NAMALWA (cell line): ENCODE measurements around the gene CRTC3.
"Not testable (repeated sequence)": the region's sequence is repeated elsewhere in the genome, so short reads cannot be mapped to it uniquely, and the experiment has no call there.

Experiments
- DNase-seq: peaks from one replicate; pipeline ENCODE4 v3.0.0-alpha.2; 2015; ENCODE audit warnings: low spot score

Gene CRTC3, protein sequence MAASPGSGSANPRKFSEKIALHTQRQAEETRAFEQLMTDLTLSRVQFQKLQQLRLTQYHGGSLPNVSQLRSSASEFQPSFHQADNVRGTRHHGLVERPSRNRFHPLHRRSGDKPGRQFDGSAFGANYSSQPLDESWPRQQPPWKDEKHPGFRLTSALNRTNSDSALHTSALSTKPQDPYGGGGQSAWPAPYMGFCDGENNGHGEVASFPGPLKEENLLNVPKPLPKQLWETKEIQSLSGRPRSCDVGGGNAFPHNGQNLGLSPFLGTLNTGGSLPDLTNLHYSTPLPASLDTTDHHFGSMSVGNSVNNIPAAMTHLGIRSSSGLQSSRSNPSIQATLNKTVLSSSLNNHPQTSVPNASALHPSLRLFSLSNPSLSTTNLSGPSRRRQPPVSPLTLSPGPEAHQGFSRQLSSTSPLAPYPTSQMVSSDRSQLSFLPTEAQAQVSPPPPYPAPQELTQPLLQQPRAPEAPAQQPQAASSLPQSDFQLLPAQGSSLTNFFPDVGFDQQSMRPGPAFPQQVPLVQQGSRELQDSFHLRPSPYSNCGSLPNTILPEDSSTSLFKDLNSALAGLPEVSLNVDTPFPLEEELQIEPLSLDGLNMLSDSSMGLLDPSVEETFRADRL

DNA sequence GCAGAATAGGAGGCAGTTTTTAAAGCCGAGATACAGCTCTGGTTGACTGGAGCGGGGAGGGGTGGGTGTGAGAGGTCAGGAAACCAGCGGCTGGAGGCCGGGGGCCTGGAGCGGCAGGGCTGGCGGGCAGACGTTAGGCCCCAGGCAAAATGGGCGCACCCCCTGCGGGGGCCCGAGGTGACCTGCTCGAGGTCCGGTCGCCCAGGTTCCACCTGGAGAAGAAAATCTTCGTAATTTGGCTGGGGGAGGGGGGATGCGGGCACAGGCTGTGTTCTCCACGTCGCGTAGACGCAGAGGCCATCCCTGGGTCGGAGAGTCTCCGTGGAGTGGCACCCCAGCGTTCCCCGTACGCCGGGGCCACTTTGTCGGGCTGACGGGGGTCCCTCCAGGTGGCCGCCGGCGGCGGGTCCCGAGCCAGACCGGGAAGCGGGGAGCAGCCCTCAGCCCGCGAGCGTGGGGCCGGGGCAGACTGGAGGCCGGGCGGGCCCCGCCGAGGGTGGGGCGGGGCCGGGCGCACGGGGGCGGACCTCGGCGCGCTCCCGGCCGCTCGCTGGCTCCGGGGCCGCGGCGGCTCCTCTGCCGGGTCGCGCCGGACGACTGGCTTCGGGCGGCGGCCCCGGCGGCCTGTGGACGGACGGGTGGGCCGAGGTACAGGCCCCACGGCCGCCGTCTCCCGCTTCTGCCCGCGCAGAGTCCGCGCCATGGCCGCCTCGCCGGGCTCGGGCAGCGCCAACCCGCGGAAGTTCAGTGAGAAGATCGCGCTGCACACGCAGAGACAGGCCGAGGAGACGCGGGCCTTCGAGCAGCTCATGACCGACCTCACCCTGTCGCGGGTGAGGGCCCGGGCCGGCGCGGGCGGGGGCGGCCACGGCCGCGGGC is at the start of gene CRTC3:
Gene CRTC3 (plus strand): TSS at position 553 of the 879 bp plus-strand sequence. CDS start 149 bp downstream, at position 702.
- DNase-seq = peak; percentile 62

DNA sequence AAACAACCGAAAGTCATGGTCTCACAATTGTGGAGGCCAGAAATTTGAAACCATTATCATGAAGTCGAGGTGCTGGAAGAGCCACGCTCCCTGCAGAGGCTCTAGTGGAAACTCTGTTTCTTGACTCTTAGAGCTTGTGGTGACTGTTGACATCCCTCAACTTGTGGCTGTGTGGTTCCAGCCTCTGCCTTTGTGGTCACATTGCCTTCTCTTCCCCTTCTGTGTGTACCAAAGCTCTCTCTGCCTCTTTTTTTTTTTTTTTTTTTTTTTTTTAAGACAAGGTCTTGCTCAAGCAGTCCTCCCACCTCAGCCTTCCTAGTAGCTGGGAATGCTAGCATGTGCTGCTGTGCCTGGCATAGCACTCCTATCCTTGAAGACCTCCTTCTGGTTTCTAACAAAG is 48.7 kb upstream of the CRTC3 start:
- DNase-seq = no peak

DNA sequence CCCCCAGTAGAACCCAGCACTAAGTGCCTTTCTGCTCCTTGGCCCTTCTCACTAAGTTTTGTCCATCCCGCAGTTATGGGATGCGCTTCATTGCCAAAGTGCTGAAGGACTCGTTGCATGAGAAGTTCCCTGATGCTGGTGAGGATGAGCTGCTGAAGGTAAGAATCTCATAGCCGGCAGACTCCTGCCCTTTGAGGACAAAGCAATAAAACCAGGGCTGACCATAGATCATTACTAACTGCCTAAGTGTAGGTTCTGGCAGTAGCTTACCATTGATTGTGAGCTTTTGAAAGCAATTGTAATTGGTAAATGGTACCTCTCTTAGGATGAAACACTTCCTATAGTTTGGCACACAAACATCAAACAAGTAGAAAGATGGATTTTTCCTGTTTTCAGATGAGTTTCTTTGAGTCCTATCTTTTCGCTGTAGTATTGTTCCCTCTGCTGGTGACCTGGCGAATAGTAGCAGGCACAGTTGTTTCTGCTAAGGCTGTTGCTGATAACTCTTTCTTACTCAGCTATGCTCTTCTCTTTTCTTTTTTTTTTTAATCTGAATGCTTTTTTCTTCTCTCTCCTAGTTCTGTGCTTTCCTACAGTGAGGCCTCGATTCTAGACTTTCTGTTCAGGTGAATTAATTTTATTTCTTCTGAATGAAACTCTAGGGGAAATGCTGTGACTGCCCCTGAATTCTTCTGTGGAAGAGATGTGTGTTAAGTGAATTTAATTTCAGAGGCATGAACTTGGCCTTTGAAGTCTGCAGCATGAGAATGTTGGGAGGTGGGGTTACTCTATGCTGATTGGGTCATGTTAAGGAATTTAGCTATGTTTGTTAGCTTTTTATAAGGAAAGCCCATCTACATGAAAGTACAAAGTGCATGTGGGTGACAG is 47.4 kb upstream of the CRTC3 start:
- peak; percentile 68 for DNase-seq

DNA sequence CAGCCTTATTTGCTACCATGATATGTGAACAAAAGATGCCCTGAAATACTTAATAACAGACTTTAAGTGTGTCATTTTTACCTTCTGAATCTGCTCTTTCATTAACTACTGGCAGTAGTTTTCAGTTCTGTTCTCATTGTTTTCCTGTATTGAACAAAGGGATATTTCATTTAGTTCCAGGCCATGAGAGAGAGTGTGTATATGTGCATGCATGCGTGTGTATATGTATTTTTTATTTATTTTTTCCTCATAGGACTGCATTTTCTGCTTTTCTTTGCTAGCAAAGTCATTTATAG is 46.8 kb upstream of the CRTC3 start:
- no peak for DNase-seq

DNA sequence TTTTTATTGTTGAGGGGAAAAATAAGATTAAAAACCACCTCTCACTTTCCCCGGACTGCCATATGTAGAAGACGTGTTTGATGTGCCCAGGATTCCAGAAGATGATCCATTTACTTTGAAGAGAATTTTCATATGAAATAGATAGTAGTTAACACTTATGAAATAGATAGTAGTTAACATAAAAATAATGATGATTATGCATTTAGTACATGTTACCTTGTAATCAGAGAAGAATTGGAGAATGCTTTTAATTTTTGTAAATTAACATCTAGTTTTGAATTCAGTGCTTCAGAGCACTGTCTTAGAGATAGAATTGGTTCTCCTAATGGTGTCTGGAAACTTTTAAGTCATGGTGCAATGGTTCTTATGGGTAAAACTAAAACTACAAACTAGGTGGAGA is 46.1 kb upstream of the CRTC3 start:
- DNase-seq = no peak

DNA sequence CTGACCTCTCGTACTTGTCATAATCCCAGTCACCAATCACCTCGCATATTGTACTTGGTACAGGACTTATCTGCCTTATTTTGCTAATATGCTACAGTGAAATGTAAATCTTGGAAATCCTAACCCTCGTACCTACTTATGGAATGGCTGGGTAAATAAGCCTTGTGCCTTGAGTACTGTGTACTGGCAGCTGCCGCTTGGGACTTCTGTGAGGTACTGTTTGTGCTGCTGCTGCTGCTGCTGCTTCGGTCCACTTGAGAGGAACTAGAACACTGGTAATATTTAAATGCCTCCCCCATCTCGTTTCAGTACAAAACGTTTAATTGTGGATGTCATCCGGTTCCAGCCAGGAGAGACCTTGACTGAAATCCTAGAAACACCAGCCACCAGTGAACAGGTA is 42.5 kb upstream of the CRTC3 start:
- no peak for DNase-seq

DNA sequence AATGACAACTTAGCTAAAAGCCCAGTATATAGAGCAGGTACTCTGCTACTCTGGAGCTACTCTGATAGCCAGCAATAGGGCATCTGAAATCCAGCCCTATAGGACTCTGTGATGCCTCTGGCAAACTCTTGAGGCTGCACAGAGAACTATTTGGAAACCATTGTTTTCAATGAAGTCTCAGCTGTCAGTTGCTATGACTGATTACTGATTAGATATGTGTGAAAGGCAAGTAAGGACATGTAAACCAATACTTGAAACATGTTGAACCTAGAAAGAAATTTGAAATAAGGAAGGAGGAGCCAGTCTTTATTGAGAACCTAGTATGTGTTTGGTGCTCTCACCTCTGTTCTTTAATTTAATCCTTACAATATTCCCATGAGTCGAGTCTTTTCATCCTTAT is 40.2 kb upstream of the CRTC3 start:
- DNase-seq = no peak

DNA sequence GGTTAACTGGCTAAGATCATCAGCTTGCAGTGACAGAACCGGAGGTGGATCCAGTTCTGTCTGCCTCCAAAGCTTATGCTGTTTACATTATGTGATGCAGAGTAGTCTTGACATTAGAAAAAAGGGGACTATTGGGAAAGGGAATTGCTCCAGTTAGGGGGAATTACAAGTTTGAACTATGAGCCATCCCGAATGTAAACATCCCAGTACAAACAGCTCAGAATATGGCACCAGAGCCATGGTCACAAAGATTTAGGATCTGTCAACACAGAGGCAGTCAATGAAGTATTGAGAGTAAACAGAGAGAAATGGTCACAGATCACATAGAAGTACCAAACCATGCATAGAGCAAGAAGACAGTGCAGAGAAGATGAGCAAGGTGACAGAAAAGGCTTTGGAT is 39.8 kb upstream of the CRTC3 start:
- DNase-seq = no peak

DNA sequence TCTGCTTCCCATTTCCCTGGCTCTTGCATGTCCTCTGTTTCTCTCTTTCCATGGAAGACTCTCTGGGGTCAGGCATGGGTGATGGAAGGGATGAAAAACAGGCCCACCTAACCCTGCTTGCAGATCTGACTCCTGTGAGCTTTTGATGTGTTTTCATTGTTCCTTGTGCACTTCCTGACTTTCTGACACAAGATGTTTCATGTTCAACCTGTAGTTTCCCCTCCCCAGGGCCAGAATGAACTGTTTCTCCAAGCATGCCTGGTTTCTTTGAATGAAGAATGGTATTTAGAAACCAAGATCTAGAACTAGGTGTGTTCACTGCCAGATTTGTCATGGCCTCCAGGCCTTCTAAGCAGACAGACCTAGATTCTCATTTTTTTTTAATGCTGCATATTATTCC is 36.1 kb upstream of the CRTC3 start:
- DNase-seq = no peak

DNA sequence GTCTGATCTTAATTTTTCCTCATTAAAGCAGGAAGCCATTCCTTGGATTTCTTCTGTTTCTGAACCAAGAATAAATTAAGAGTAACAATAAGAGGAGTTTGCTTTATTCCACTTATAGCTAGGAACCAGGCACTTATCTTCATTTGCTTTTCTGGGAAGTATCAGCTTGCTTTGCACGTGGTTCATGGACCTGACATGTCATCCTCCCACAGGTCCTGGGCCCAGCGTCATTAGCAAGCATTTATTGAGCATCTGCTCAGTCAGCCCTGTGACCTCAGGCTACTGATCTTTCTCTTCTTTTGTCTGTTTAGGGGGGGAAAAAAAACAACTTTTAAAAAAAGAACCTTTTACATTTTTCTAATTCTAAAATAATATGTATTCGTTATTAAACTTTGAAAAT is 34.7 kb upstream of the CRTC3 start:
- DNase-seq = no peak

DNA sequence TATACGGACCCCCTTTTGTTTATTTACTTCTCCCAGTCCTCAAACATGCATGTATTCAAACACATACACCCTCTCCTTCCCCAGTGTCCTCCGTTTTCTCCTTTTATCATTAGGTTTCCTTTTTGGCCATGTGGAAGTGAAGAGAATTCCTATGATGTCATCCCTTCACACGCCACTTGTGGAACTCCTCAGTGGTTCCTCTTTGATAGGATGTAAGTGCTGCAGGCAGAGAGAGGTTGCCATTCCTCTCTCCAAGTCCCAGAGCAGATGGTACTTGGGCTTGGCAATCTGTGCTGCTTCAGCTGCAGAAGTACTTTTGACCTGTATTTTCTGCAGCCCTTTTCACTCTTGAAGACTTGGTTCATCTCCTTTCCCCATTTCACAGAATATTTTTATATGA is 32.9 kb upstream of the CRTC3 start:
- DNase-seq = no peak

DNA sequence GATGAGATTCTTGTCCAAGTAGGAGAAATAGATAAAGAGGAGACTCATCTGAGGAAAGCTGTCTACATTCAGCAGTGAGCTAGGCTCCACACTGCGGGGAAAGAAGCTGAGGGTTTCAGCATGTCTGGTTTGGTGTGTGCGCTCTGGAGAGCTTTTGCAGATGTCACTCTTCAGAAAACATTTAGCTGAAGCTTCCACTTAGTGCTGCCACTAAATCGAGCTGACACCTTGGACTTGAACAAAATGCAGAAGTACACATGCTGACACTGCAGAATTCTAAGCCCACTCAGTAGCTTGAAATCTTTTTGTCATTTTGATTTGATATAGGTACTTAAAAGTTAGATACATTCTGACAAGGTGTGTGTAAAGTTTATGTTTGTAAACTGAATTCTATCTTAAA is 32.3 kb upstream of the CRTC3 start:
- DNase-seq = no peak

DNA sequence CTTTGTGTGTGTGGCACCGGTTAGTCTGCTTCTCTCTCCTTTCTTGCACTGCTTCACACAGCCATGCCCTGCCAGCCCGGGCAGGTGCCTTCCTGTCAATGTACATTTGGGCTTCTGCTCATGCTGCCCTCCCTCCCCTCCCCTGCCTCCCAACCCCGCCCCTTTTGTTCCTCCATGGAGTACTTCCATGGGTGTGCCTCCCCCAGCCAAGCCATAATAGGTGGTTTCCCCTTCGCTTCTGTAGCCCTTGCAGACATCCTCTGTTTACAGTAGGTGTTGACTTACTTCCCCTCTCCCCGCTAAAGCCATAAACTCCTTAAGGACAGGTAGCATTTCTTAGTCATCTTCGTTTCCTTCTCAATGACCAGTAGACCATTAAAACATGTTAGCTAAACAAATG is 31.8 kb upstream of the CRTC3 start:
- no peak for DNase-seq

DNA sequence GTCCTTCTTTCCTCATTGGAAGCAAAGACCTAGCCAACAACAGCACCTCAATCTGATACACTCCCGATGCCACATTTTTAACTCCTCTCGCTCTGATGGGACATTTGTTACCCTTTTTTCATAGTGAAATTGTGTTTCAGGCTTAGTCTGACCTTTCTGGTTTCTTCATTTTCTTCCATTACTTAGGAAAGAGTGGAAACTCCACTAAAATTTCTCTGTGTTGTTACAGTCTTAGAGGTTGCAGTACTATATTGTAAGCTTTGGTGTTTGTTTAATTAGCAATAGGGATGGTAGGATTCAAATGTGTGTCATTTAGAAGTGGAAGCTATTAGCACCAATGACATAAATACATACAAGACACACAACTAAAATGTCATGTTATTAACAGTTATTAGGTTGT is 29.6 kb upstream of the CRTC3 start:
- no peak for DNase-seq

DNA sequence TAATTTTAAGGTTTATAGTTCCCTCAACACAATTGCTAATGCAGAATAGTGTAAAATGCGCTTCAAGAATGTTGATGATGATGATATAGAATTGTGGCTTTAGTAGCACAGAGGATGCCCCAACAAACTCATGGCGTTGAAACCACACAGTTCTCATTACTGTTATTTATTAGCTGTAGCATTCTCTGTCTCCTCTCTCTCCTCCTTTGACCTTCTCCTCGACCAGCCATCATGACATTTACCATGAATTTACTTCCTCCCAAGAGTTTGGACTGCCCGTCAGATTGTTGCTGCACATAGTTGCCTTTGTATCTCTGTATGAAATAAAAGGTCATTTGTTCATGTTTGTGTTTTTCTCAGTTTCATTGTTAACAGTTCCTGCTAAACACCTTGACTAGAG is 27.8 kb upstream of the CRTC3 start:
- DNase-seq = no peak

DNA sequence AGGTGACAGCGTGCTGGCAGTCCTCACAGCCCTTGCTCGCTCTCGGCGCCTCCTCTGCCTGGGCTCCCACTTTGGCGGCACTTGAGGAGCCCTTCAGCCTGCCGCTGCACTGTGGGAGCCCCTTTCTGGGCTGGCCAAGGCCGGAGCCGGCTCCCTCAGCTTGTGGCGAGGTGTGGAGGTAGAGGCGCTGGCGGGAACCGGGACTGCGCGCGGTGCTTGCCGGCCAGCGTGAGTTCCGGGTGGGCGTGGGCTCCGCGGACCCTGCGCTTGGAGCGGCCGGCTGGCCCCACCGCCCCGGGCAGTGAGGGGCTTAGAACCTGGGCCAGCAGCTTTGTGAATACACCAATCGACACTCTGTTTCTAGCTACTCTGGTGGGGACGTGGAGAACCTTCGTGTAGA is 18.9 kb upstream of the CRTC3 start:
- not testable (repeated sequence) for DNase-seq

DNA sequence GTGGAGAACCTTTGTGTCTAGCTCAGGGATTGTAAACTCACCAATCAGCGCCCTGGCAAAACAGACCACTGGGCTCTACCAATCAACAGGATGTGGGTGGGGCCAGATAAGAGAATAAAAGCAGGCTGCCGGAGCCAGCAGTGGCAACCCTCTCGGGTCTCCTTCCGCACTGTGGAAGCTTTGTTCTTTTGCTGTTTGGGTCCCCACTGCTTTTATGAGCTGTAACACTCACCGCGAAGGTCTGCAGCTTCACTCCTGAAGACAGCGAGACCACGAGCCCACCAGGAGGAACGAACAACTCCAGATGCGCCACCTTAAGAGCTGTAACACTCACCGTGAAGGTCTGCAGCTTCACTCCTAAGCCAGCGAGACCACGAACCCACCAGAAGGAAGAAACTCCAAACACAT is 18.5 kb upstream of the CRTC3 start:
- DNase-seq = not testable (repeated sequence)

DNA sequence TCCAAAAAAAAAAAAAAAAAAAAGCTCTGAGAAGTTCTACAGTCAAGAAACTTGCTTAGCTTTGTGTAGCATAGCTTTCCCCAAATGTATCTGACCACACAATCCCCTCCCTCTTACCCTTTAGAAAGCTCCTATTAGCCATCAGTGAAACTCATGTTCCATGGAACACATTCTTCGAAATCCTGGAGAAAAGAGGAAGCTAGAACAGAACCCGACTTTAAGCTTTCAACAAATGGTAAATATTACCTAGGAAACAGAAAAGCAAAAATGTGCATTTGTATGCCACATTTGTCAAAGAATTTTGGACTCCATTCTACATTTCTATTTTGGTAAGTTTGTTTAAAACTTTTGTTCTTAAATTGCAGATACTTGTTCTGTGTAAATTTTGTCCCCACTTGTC is 17.4 kb upstream of the CRTC3 start:
- no peak for DNase-seq

DNA sequence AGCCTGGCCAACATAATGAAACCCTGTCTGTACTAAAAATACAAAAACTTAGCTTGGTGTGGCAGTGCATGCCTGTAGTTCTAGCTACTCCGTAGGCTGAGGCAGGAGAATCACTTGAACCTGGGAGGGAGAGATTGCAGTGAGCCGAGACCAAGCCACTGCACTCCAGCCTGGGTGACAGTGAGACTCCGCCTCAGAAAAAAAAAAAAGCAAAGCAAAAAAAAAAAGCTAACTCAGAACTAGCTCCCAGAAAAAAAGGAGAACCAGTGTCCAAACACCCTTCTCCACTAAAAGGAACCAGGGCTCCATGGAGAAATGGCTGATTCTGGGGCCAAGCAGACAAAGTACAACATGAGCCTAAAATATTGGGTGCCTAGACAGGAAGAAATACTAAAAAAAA is 16.7 kb upstream of the CRTC3 start:
- no peak for DNase-seq

DNA sequence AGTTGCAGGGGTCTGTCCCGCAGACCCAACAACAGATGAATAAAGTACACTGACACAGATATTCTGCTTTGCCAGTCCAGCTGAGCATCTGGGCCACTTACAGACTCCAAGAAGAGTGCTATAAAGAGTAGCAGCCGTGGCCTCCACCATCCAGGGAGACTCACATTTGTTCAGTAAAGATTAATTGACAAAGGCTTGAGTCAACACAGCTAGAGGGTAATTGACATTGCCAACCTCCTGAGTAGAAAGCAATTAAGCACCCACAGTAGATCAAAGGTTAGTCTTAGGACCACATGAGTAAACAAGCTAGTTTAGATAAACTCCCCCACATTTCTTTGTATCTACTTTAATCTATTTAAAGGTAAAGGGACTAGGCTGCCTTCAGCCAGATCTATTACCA is 16.3 kb upstream of the CRTC3 start:
- no peak for DNase-seq

DNA sequence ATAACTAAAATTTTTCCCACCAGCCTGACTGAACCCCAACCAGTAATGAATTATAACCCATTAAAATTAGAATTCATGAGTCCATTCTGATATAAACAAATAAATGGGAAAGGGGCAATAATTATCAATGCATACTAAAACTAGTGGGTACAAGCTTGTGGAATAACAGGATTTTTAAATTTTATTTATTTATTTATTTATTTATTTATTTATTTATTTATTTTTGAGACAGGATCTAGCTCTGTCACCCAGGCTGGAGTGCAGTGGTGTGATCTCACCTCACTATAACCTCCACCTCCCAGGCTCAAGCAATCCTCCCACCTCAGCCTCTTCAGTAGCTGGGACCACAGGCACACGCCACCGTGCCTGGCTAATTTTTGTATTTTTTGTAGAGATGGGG is 15.8 kb upstream of the CRTC3 start:
- not testable (repeated sequence) for DNase-seq

DNA sequence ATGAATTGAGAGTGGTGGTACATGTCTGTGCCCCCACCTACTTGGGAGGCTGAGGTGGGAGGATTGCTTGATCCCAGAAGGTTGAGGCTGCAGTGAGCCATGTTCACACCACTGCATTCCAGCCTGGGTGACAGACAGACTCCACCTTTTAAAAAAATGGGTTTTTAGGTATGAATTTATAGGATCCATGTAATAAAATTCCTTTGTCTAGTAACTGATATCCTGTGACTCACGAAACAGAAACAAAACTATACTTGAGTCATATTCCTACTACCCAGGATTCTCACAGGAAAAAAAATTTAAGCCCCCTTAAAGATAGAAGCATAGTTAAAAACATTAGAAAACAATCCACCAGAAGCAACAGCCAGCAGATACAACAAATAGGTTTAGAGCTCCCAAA is 10.0 kb upstream of the CRTC3 start:
- DNase-seq = no peak
